NOMO-1 (cell line): Measurements from ENCODE around the gene KCNC2.

Experiments used
- DNase-seq, 2 experiments: peaks; one replicate each; lab custom pipeline; 2025; ENCODE audit not compliant: unreplicated experiment in 2 of 2; lab: John Stamatoyannopoulos, UW

Gene KCNC2

GRCh38 chr12:75162845-75163244 is 46.8 kb downstream of the KCNC2 start:
- no peak for DNase-seq

- no peak for DNase-seq
These were observed 48.2 kb downstream of the KCNC2 start for GRCh38 chr12:75161488-75161887.

- DNase-seq = no peak
These were observed 52.3 kb downstream of the KCNC2 start for GRCh38 chr12:75157385-75157784.

GRCh38 chr12:75155962-75156361 is 53.7 kb downstream of the KCNC2 start:
- no peak for DNase-seq

- no peak for DNase-seq
These were observed 55.3 kb downstream of the KCNC2 start for GRCh38 chr12:75154388-75154787.

- no peak for DNase-seq
These were observed 70.4 kb downstream of the KCNC2 start for GRCh38 chr12:75139196-75139595.

- no peak for DNase-seq
These were observed 71.7 kb downstream of the KCNC2 start for GRCh38 chr12:75137896-75138295.

- no peak for DNase-seq
These were observed 74.6 kb downstream of the KCNC2 start for GRCh38 chr12:75135026-75135425.

- DNase-seq = no peak
These were observed 78.8 kb downstream of the KCNC2 start for GRCh38 chr12:75130811-75131210.

GRCh38 chr12:75129275-75129674 is 80.4 kb downstream of the KCNC2 start:
- DNase-seq = no peak

- DNase-seq = no peak
These were observed 88.5 kb downstream of the KCNC2 start for GRCh38 chr12:75121036-75121705.

GRCh38 chr12:75120311-75120711 is 89.3 kb downstream of the KCNC2 start:
- DNase-seq = no peak

- DNase-seq = no peak
These were observed 92.9 kb downstream of the KCNC2 start for GRCh38 chr12:75116646-75117198.

- DNase-seq = no peak
These were observed 93.9 kb downstream of the KCNC2 start for GRCh38 chr12:75115748-75116147.

- DNase-seq = no peak
These were observed 105.8 kb downstream of the KCNC2 start for GRCh38 chr12:75103822-75104221.

GRCh38 chr12:75101781-75102180 is 107.9 kb downstream of the KCNC2 start:
- DNase-seq = no peak

GRCh38 chr12:75099210-75099609 is 110.4 kb downstream of the KCNC2 start:
- DNase-seq = no peak

GRCh38 chr12:75097003-75097402 is 112.6 kb downstream of the KCNC2 start:
- DNase-seq = no peak

- no peak for DNase-seq
These were observed 122.0 kb downstream of the KCNC2 start for GRCh38 chr12:75087654-75088053.

- DNase-seq = no peak
These were observed 123.3 kb downstream of the KCNC2 start for GRCh38 chr12:75086091-75087038.

GRCh38 chr12:75081305-75081704 is 128.3 kb downstream of the KCNC2 start:
- DNase-seq = no peak

- no peak for DNase-seq
These were observed 129.1 kb downstream of the KCNC2 start for GRCh38 chr12:75080582-75080981.
